GM18867 (cell line): ENCODE data around the gene TARS3.
"Not testable (repeated sequence)": the region's sequence is repeated elsewhere in the genome, so short reads cannot be mapped to it uniquely, and the experiment has no call there.

Source experiments
- ATAC-seq: cut with Tn5 transposase; IDR thresholded peaks from one replicate; pipeline ENCODE4 v1.9.1; 2021; ENCODE audit warnings: mild to moderate bottlenecking, moderate library complexity; ENCODE audit not compliant: unreplicated experiment

The TARS3 gene

GRCh38 chr15:101723874-101724674 lies at the start of gene TARS3:
TSS of gene TARS3 (minus strand) at chr15:101724473. CDS start at chr15:101724387, 86 bp downstream.
- ATAC-seq, result peak; percentile 83

DNA sequence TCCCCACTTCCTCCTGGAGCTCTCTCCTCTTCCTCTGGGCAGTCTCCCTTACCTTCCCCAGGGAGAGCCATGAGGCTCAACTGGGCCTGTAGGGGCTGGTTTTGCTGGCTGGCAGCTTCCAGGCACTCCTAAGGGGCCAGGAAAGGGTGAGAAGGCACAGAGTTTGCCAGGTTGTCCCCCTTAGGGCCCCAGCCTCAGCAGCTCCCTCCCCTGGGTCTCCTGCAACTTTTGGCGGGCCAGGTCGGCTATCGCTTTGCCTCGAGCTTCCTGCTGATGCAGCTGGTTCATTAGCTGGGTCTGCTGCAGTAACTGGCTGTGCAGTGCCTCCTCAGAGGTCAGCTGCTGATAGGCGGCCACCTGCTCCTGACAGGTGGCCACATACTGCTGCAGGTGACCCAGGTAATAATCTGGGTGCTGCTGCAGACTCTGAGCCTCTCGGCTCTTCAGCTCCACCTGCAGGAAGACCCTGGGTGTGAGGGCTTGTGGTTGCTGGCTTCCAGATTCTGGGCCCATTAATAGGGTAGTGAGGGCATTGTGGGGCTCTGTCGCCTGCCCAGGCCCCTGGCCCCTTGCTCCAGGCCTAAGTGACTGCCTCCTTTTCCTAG lies 49.3 kb upstream of the TARS3 start:
- ATAC-seq, result no peak

DNA sequence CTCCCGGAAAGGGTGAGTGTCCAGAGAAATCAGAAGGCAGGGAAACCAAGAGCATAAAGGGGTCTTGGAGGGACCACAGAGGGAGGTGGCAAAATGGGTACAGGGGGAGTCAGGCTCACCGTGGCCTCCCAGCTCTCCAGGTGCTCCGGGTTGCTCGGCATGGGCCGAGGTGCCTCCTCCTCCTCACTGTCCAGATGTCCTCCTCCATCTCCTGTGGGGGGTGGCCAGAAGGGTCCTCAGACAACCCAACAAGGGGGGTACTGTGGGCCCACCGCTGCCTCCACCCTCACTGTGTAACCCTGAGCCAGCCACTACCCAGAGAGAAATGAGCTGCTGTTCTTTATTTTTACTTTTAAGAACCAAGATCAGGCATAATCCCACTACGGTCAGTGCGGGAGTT lies 48.6 kb upstream of the TARS3 start:
- no peak for ATAC-seq

GRCh38 chr15:101767083-101767640 lies 42.9 kb upstream of the TARS3 start:
- not testable (repeated sequence) for ATAC-seq

- ATAC-seq, result no peak
These were observed 41.6 kb upstream of the TARS3 start for GRCh38 chr15:101765772-101766456.

GRCh38 chr15:101765340-101765671 lies 41.0 kb upstream of the TARS3 start:
- not testable (repeated sequence) for ATAC-seq

GRCh38 chr15:101764669-101765339 lies 40.5 kb upstream of the TARS3 start:
- ATAC-seq, result not testable (repeated sequence)

GRCh38 chr15:101746716-101747082 lies 22.4 kb upstream of the TARS3 start:
- not testable (repeated sequence) for ATAC-seq

DNA sequence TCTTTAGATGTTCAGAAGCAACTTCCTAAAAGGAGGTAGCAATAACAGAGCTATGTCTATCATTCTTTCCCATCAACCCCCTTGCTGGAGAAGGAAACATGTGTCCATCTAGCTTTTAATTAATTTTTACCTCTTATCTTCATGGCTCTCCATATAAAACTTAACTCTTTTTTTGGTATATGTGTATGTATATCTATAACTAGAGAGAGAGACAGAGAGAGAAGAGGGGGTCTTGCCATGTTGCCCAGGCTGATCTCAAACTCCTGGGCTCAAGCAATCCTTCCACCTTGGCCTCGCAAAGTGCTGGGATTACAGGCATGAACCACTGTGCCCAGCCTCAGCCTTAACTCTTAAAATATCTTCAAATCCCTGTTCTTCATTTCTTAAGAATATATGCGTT lies 10.6 kb upstream of the TARS3 start:
- ATAC-seq, result not testable (repeated sequence)

- ATAC-seq, result no peak
These were observed 9.3 kb upstream of the TARS3 start for GRCh38 chr15:101733545-101733944.

- ATAC-seq, result no peak
These were observed 8.5 kb upstream of the TARS3 start for GRCh38 chr15:101732772-101733171.

DNA sequence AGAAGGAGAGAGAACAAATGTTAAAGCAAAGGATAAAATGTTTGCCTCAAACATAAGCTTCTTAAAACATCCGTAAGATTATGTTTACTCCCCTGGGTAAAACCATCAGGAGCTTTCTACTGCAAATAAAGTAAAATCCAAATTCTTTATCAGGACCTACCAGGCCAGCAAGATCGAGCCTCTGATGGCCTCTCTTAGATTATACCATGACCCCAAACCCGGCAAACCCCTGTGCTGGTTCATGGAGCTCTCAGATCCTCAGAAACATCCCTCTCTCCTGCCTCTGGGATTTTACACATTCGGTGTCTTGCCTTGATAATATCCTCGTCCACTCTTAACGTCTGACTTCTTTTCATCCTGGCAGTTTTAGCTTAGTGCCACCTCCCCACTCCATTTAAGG lies 7.5 kb upstream of the TARS3 start:
- no peak for ATAC-seq

- no peak for ATAC-seq
These were observed 2.9 kb upstream of the TARS3 start for GRCh38 chr15:101727186-101727585.

DNA sequence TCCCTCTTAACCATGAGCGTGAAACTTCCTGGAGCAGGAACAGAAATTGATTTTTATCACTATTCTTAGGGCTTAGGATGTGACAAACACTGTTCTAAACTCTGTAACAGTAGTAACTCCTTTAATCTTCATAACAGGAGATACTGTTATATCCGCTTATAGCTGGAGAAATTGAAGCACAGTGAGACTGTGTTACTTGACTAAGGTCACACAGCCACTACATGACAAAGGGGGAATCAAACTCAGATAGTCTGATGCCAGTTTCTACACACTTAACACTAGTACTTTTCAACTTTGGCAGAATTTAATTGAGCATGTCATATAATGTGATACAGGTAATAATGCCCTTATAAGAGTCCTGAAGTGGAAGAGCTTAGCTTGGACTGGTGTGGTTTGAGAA lies 800 bp upstream of the TARS3 start:
- no peak for ATAC-seq

GRCh38 chr15:101724675-101725005 lies 367 bp upstream of the TARS3 start:
- no peak for ATAC-seq

DNA sequence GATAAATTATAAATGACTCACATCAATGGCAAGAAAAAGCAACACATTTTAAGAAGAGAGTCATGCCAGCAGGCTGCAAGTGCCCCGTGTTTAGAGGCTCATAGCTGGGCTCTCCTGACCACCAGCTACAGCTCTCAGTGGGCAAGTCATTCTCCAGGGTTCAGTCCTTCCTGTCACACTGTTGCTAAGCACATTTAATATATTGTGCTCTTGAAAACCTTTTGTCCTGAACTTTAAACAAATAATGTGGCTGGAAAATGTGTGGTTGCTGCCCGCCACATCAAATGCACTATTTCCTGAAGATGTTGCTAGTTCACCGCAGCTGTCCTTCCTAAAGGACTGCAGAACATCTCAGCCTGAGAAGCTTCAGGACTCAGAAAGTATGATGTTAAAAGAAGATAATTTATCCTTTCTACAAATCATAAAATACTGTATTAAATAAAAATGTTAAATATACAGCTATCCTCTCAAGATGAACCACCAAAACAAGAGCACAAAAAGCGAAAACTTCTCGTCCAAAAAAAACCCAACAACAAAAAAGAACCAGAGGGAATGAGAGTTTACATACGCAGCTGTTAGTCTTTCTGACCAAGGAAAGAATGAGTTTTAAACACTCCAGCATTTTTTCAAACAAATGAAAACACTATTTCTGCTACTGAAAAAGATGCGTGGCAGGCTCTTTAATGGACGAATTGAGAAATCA lies 951 bp downstream of the TARS3 start:
- ATAC-seq, result peak; percentile 46

DNA sequence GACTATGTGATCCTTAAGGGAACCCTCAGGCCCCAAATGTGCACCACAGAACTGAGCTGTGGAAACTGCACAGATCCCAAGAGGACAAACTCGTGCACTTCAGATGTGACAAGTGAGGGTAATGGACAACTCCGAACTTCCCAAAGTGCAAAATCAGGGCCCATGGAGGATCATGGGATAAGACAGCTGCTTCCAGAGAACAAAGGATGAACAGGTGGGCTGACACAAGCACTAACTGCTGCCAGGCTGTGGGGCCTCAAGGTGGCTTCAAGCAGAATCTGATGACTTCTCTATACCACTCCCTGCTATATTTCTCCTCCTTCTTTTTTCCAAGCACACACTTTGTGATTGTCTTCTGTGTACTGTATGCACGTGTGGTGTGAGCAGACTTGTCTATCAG lies 5.4 kb downstream of the TARS3 start:
- no peak for ATAC-seq

GRCh38 chr15:101712078-101712477 lies 12.2 kb downstream of the TARS3 start:
- ATAC-seq, result no peak

DNA sequence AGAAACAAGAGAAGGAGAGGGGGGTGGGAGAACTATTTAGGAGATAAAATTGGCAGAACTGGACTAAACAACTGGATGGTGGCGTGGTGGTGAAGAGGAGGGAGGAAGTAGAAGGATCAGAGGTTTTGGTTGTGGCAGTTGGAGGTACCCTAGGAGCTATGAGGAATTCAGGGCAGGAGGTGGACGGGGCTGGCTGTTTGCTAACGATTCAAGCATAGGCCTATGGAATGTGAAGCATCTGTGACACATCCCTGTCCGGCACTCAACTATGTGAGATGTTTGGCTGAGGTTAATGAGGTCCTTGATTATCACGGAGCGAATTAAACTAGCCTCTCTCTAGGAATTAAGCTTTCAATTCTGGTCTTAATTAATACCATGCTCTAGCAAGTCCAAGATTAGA lies 13.5 kb downstream of the TARS3 start:
- no peak for ATAC-seq

DNA sequence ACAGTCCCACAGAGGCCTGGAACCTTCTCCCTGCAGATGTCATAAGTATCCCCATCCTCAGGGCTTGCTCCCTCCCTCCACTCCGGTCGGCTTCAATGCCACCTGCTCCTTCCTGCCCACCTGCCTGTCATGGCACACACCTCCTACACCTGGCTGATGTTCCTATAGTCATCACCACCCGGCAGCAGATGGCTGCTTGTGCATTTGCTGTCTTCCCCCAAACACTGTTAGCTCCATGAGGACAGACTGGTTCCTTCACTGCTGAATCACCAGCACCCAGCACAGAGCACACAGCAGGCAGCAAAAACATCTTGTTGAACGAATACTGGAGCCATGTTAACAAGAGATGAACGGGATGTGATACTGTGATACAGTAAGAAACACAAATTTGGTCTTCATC lies 14.8 kb downstream of the TARS3 start:
- ATAC-seq, result no peak

DNA sequence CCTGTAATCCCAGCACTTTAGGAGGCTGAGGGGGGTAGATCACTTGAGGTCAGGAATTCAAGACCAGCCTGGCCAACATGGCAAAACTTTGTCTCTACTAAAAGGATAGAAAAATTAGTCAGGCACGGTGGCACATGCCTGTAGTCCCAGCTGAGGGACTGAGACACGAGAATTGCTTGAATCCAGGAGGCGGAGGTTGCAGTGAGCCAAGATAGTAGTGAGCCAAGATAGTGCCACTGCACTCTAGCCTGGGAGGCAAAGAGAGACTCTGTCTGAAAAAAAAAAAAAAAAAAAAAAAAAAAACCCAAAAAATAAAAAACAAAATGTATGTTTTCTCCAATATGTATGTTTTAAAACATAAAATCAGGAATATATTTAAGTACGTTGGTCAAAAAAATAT lies 16.3 kb downstream of the TARS3 start:
- ATAC-seq, result no peak
